H1 (cell line): Measurements from ENCODE around the gene FIGNL1. TPM values are rescaled to one million over a fixed set of nuclear protein-coding genes. Genes with fewer than 3 reads are reported as not detected.

Experiments
- CTCF ChIA-PET: fragments of 300-600 bp; sonication (Branson Sonifier 250); formaldehyde crosslinking; loops from one replicate; lab custom pipeline; 2021; ENCODE audit not compliant: partially characterized antibody; lab: Charles Lee
- POLR2A ChIA-PET: fragments of 300-600 bp; sonication (Branson Sonifier 250); formaldehyde crosslinking; loops from one replicate; lab custom pipeline; 2021; ENCODE audit warnings: inconsistent platforms; ENCODE audit not compliant: partially characterized antibody; lab: Charles Lee
- DNase-seq, 2 experiments: peaks; one replicate each; pipeline versions ENCODE4 v3.0.0 to v3.0.0-alpha.2; 2010 to 2022; ENCODE audit warnings: low spot score in 2 of 2, low read depth in 1 of 2, mixed read lengths in 1 of 2
- FAIRE-seq: peaks from 2 replicates; lab custom pipeline; 2011; peaks lifted over from hg19 to GRCh38; lab: Jason Lieb, UNC
- H2AFZ ChIP-seq: 2 replicates; pipeline ENCODE4 v1.8.1; 2012; ENCODE audit warnings: low read length, inconsistent platforms
- H2AK5ac ChIP-seq: 2 replicates; pipeline ENCODE4 v1.6.1; 2013; ENCODE audit warnings: low read depth, low read length
- H2BK120ac ChIP-seq: replicated peaks from 2 replicates; pipeline ENCODE3; 2013; ENCODE audit warnings: low read depth, low read length, inconsistent platforms
- H2BK12ac ChIP-seq: 2 replicates; pipeline ENCODE4 v1.6.1; 2013; ENCODE audit warnings: low read depth, low read length
- H2BK15ac ChIP-seq: 2 replicates; pipeline ENCODE4 v1.6.1; 2013; ENCODE audit warnings: low read length
- H2BK20ac ChIP-seq: 2 replicates; pipeline ENCODE4 v1.6.1; 2013; ENCODE audit warnings: low read length
- H2BK5ac ChIP-seq: 2 replicates; pipeline ENCODE4 v1.6.1; 2013; ENCODE audit warnings: low read depth, low read length
- H3K14ac ChIP-seq: 2 replicates; pipeline ENCODE4 v1.6.1; 2013; ENCODE audit warnings: inconsistent platforms; ENCODE audit not compliant: insufficient read length
- H3K18ac ChIP-seq: 2 replicates; pipeline ENCODE4 v1.6.1; 2013; ENCODE audit warnings: low read length; ENCODE audit errors: extremely low read depth
- H3K23ac ChIP-seq: 2 replicates; pipeline ENCODE4 v1.6.1; 2013; ENCODE audit warnings: inconsistent platforms; ENCODE audit not compliant: insufficient read length
- H3K23me2 ChIP-seq: 2 replicates; pipeline ENCODE4 v1.6.1; 2013; ENCODE audit warnings: low read depth, low read length
- H3K27ac ChIP-seq: 2 replicates; pipeline ENCODE4 v1.6.1; 2011; ENCODE audit warnings: low read depth, low read length, inconsistent platforms
- H3K27me3 ChIP-seq, 4 experiments: replicated peaks in 1 of 4; 1 replicate in 1 of 4; 2 replicates in 3 of 4; pipeline versions ENCODE4 v1.6.1 to v1.8.1; 2011 to 2013; ENCODE audit warnings: low read length in 3 of 4, mild to moderate bottlenecking in 3 of 4, inconsistent platforms in 2 of 4, mixed read lengths in 2 of 4, moderate library complexity in 1 of 4; ENCODE audit not compliant: control insufficient read depth in 3 of 4, insufficient read depth in 3 of 4; ENCODE audit errors: extremely low read depth in 1 of 4
- H3K36me3 ChIP-seq, 4 experiments: 2 replicates each; pipeline versions ENCODE4 v1.6.1 to v1.8.1; 2011 to 2013; ENCODE audit warnings: mild to moderate bottlenecking in 4 of 4, low read length in 3 of 4, moderate library complexity in 2 of 4, control low read depth in 1 of 4, inconsistent platforms in 1 of 4; ENCODE audit not compliant: insufficient read depth in 4 of 4, control insufficient read depth in 2 of 4
- H3K4ac ChIP-seq: replicated peaks from 2 replicates; pipeline ENCODE3; 2013; ENCODE audit warnings: low read length, low read depth, mixed read lengths, inconsistent platforms; ENCODE audit not compliant: insufficient read length
- H3K4me1 ChIP-seq, 4 experiments: replicated peaks in 1 of 4; 1 replicate in 1 of 4; 2 replicates in 3 of 4; pipeline versions ENCODE4 v1.6.1 to v1.8.1; 2011 to 2013; ENCODE audit warnings: low read length in 3 of 4, inconsistent platforms in 2 of 4, mixed read lengths in 1 of 4; ENCODE audit not compliant: insufficient read depth in 4 of 4, control insufficient read depth in 3 of 4
- H3K4me2 ChIP-seq, 2 experiments: 2 replicates each; pipeline versions ENCODE4 v1.6.1 to v1.8.1; 2011 to 2013; ENCODE audit warnings: low read depth in 2 of 2, low read length in 2 of 2, control low read depth in 1 of 2, inconsistent platforms in 1 of 2, mild to moderate bottlenecking in 1 of 2; ENCODE audit not compliant: insufficient read depth in 1 of 2
- H3K4me3 ChIP-seq, 4 experiments: fragments of 200-600, 300-600 bp in 1 of 4; sonication (generic), shearing (Covaris generic), sonication (Bioruptor Twin) in 1 of 4; 2 replicates each; pipeline versions ENCODE4 v1.5.1 to v1.8.1; 2011 to 2016; ENCODE audit warnings: low read length in 4 of 4, low read depth in 3 of 4, control low read depth in 2 of 4, inconsistent platforms in 2 of 4, mild to moderate bottlenecking in 2 of 4, mixed read lengths in 1 of 4, moderate library complexity in 1 of 4; ENCODE audit not compliant: insufficient read depth in 2 of 4; ENCODE audit errors: extremely low read depth in 1 of 4
- H3K56ac ChIP-seq: replicated peaks from 2 replicates; pipeline ENCODE3; 2013; ENCODE audit warnings: low read depth, mild to moderate bottlenecking, mixed read lengths, low read length, inconsistent platforms; ENCODE audit not compliant: insufficient read length
- H3K79me1 ChIP-seq: 2 replicates; pipeline ENCODE4 v1.6.1; 2013; ENCODE audit warnings: low read depth, low read length, control low read depth
- H3K79me2 ChIP-seq, 2 experiments: 2 replicates each; pipeline versions ENCODE4 v1.6.1 to v1.8.1; 2012 to 2013; ENCODE audit warnings: low read length in 2 of 2, mild to moderate bottlenecking in 2 of 2, inconsistent platforms in 1 of 2; ENCODE audit not compliant: insufficient read depth in 2 of 2, control insufficient read depth in 1 of 2
- H3K9ac ChIP-seq, 4 experiments: replicated peaks in 1 of 4; 1 replicate in 1 of 4; 2 replicates in 3 of 4; pipeline versions ENCODE4 v1.6.1 to v1.8.1; 2011 to 2013; ENCODE audit warnings: low read depth in 3 of 4, low read length in 3 of 4, control low read depth in 2 of 4, mild to moderate bottlenecking in 2 of 4, moderate library complexity in 2 of 4, inconsistent platforms in 1 of 4; ENCODE audit errors: extremely low read depth in 1 of 4
- H3K9me3 ChIP-seq, 2 experiments: 2 replicates each; pipeline versions ENCODE4 v1.6.1 to v1.8.1; 2012 to 2013; ENCODE audit warnings: mild to moderate bottlenecking in 2 of 2, moderate library complexity in 2 of 2, control low read depth in 1 of 2, inconsistent platforms in 1 of 2, low read depth in 1 of 2, low read length in 1 of 2, mixed read lengths in 1 of 2; ENCODE audit not compliant: insufficient read depth in 2 of 2
- H4K20me1 ChIP-seq, 2 experiments: replicated peaks in 1 of 2; 2 replicates each; pipeline versions ENCODE3 to v1.8.1; 2011 to 2013; ENCODE audit warnings: inconsistent platforms in 2 of 2, low read length in 2 of 2, mild to moderate bottlenecking in 1 of 2; ENCODE audit not compliant: insufficient read depth in 2 of 2, control insufficient read depth in 1 of 2
- H4K5ac ChIP-seq: 2 replicates; pipeline ENCODE4 v1.6.1; 2013; ENCODE audit warnings: low read length, low read depth, mixed read lengths, inconsistent platforms; ENCODE audit not compliant: insufficient read length
- H4K8ac ChIP-seq: 2 replicates; pipeline ENCODE4 v1.8.0; 2013; ENCODE audit warnings: mild to moderate bottlenecking, moderate library complexity, low read length, inconsistent platforms; ENCODE audit not compliant: insufficient read depth; ENCODE audit errors: extremely low read depth
- H4K91ac ChIP-seq: replicated peaks from 2 replicates; pipeline ENCODE3; 2013; ENCODE audit warnings: low read length, mixed read lengths, inconsistent platforms; ENCODE audit not compliant: insufficient read length
- ASH2L ChIP-seq: fragments of 200-600, 300-600 bp; sonication (generic); IDR thresholded peaks from one replicate; pipeline ENCODE4 v1.7.1; 2017; ENCODE audit warnings: low read length
- BACH1 ChIP-seq: IDR thresholded peaks from 2 replicates; pipeline ENCODE4 v1.6.1; 2012; ENCODE audit warnings: low read length, improper control_type of control experiment
- CBX5 ChIP-seq: fragments of 300-800, 300-1000 bp; sonication (generic); IDR thresholded peaks from 2 replicates; pipeline ENCODE4 v1.7.1; 2016; ENCODE audit warnings: antibody characterized with exemption, low read length, low read depth
- CHD1 ChIP-seq: IDR thresholded peaks from 2 replicates; pipeline ENCODE4 v1.6.1; 2012; ENCODE audit warnings: low read depth, low read length, improper control_type of control experiment
- CTBP2 ChIP-seq: IDR thresholded peaks from 2 replicates; pipeline ENCODE4 v1.7.0; 2011; ENCODE audit warnings: borderline replicate concordance, mild to moderate bottlenecking, moderate library complexity, mixed read lengths, low read length; ENCODE audit not compliant: insufficient read depth, insufficient read length
- KDM4A ChIP-seq: IDR thresholded peaks from one replicate; pipeline ENCODE4 v1.7.1; 2012; ENCODE audit warnings: low read depth, mild to moderate bottlenecking, moderate library complexity, low read length, inconsistent platforms; ENCODE audit not compliant: severe bottlenecking
- NANOG ChIP-seq: IDR thresholded peaks from 2 replicates; pipeline ENCODE4 v1.6.1; 2011; ENCODE audit warnings: low read length, low read depth, mild to moderate bottlenecking, inconsistent platforms; ENCODE audit not compliant: insufficient read depth, poor library complexity, severe bottlenecking
- PHF8 ChIP-seq: fragments of 200-600 bp; sonication (generic); conservative IDR thresholded peaks from 2 replicates; pipeline ENCODE4 v1.7.1; 2012; ENCODE audit warnings: low read depth, mild to moderate bottlenecking, inconsistent platforms, low read length, moderate library complexity
- POU5F1 ChIP-seq: IDR thresholded peaks from 2 replicates; pipeline ENCODE4 v1.6.1; 2011; ENCODE audit warnings: low read depth, mild to moderate bottlenecking, low read length, moderate library complexity
- RAD21 ChIP-seq, 2 experiments: IDR thresholded peaks in 1 of 2; conservative IDR thresholded peaks in 1 of 2; 2 replicates each; pipeline ENCODE4 v1.6.1; 2011; ENCODE audit warnings: low read depth in 2 of 2, low read length in 2 of 2, improper control_type of control experiment in 1 of 2, inconsistent platforms in 1 of 2, mild to moderate bottlenecking in 1 of 2, moderate library complexity in 1 of 2
- RNF2 ChIP-seq: fragments of 200-900, 300-1000 bp; sonication (generic); IDR thresholded peaks from 2 replicates; pipeline ENCODE4 v1.7.1; 2016; ENCODE audit warnings: borderline replicate concordance, low read depth, mild to moderate bottlenecking, antibody characterized with exemption, low read length; ENCODE audit not compliant: poor library complexity, severe bottlenecking; ENCODE audit errors: missing control alignments
- SP2 ChIP-seq: IDR thresholded peaks from 2 replicates; pipeline ENCODE4 v1.6.1; 2012; ENCODE audit warnings: mild to moderate bottlenecking, low read length, inconsistent platforms
- SRF ChIP-seq: IDR thresholded peaks from 2 replicates; pipeline ENCODE4 v1.6.1; 2011; ENCODE audit warnings: mild to moderate bottlenecking, low read depth, low read length, moderate library complexity
- YY1 ChIP-seq: IDR thresholded peaks from 2 replicates; pipeline ENCODE4 v1.6.1; 2011; ENCODE audit warnings: low read depth, mild to moderate bottlenecking, low read length
- WGBS, 2 experiments: shearing (Covaris generic) in 1 of 2; methylation state at CpG; one replicate each; pipeline versions ENCODE4 v1.1.6 to v1.1.7; 2013 to 2015; ENCODE audit warnings: low lambda C conversion rate in 2 of 2, mixed read lengths in 2 of 2, inconsistent platforms in 1 of 2, low coverage in 1 of 2, missing lambda C conversion rate in 1 of 2; ENCODE audit not compliant: insufficient replicate concordance in 2 of 2, insufficient coverage in 1 of 2, insufficient read length in 1 of 2; ENCODE audit errors: extremely low coverage in 1 of 2, missing lambda C conversion rate in 1 of 2; 5-methylcytosine and 5-hydroxymethylcytosine counted together
- polyA plus RNA-seq, 7 experiments: library from polyadenylated mRNA; depleted of rRNA in 3 of 7; stranded (reverse) in 5 of 7; unstranded in 2 of 7; fragments of >200 nt in 5 of 7; fragments of 200-250 nt in 2 of 7; gene quantifications; 1 replicate in 5 of 7; 2 replicates in 1 of 7; 4 replicates in 1 of 7; pipeline versions ENCODE4 v1.2.1 to v1.2.3, GENCODE V29; 2011 to 2013; ENCODE audit warnings: missing spikeins in 2 of 7, mixed read lengths in 2 of 7
- total RNA-seq: library from RNA; stranded (reverse); fragmentation: NEBNext Ultra II Directional; extraction: Animal tissue kit (Norgen Biotek cat#: 25700); gene quantifications from 2 replicates; pipeline ENCODE4 v1.2.1, GENCODE V29; 2021

Gene FIGNL1
- total and polyA plus RNA-seq, 2 of the 8 experiments (the other 6 are each of a cell fraction or from before 2014, with no cell fraction given), result 6.5 to 9.9 TPM

GRCh38 chr7:50454968-50455367 is 4.8 kb upstream of the FIGNL1 start:
- DNase-seq (no peak), FAIRE-seq (no peak)
- no peak overlapping the region for H3K14ac ChIP-seq
- no peaks in the 10 kb centered on the region for H4K20me1 ChIP-seq
- H3K9ac ChIP-seq, result no peak overlapping the region
- H3K4ac ChIP-seq, result no peak overlapping the region
- H3K18ac ChIP-seq, result no peak overlapping the region
- H3K27ac ChIP-seq, result no peak overlapping the region
- H2BK15ac ChIP-seq, result no peak overlapping the region
- no peak overlapping the region for H4K91ac ChIP-seq
- H4K5ac ChIP-seq, result no peak overlapping the region
- no peak overlapping the region for H2BK120ac ChIP-seq
- H4K8ac ChIP-seq, result no peak overlapping the region
- 66% methylated on average over 5 of the region's 5 CpGs; no CpG with 5 or more reads in 1 of the 2 experiments for WGBS, 2 experiments
- H2AFZ ChIP-seq, result no peak overlapping the region
- no peak overlapping the region for H3K4me2 ChIP-seq
- no peak overlapping the region for H3K4me3 ChIP-seq
- no peak overlapping the region for H2BK20ac ChIP-seq
- no peaks in the 10 kb centered on the region for H3K36me3 ChIP-seq
- no peaks in the 10 kb centered on the region for H3K79me2 ChIP-seq
- no peaks in the 10 kb centered on the region; the same call in 1 of the 2 replicates for H3K23me2 ChIP-seq
- H3K79me1 ChIP-seq, result no peaks in the 10 kb centered on the region
- no peak overlapping the region for H3K23ac ChIP-seq
- H3K56ac ChIP-seq, result no peak overlapping the region
- H3K27me3 ChIP-seq, result peaks cover 0 to 5% (median 5%) of the 10 kb centered on the region in 4 experiments; a peak in 4 of 7 replicates
- POLR2A ChIA-PET, result no interaction called here
- peaks cover 0 to 5% (median 3%) of the 10 kb centered on the region in 4 experiments; a peak in 4 of 7 replicates for H3K4me1 ChIP-seq
- CTCF ChIA-PET, result interaction anchor here (0.9 to 1.2 kb wide), 2 partner anchors 13 to 17 kb away, joined by 3 to 4 read pairs; no protein-coding TSS in a partner anchor
- no peak overlapping the region for H2BK12ac ChIP-seq
- no peak overlapping the region for H2BK5ac ChIP-seq
- peaks cover 0 to 6% of the 10 kb centered on the region in 2 experiments; a peak in 2 of 4 replicates for H3K9me3 ChIP-seq
- H2AK5ac ChIP-seq, result no peak overlapping the region
- TF ChIP-seq RAD21 (IDR thresholded peaks at IDR 0.05 in 1 of 2, conservative IDR thresholded peaks at IDR 0.05 in 1 of 2; ENCODE audit: low read depth in 2 of 2, low read length in 2 of 2) (no peak), CHD1 (no peak), YY1 (no peak), SP2 (no peak), ASH2L (no peak), CTBP2 (no peak), KDM4A (no peak), PHF8 (no peak), BACH1 (no peak), CBX5 (no peak), NANOG (no peak), POU5F1 (no peak), SRF (no peak), RNF2 (no peak)
